GM23248 (cell line): ENCODE measurements around the gene NUDT22. TPM values are rescaled to one million over a fixed set of nuclear protein-coding genes. Genes with fewer than 3 reads are reported as not detected.

Experiments
- DNase-seq: peaks from one replicate; pipeline ENCODE4 v3.0.0-alpha.2; 2015
- H2AFZ ChIP-seq: fragments of 200-600 bp; sonication (generic); 2 replicates; pipeline ENCODE4 v1.6.1; 2016; ENCODE audit warnings: antibody characterized with exemption
- H3F3A ChIP-seq: fragments of 200-600 bp; sonication (generic); 2 replicates; pipeline ENCODE4 v1.6.1; 2016; ENCODE audit warnings: mild to moderate bottlenecking, antibody characterized with exemption, mixed run types; ENCODE audit not compliant: insufficient read depth
- H3K27ac ChIP-seq: fragments of 200-600 bp; sonication (generic); 2 replicates; pipeline ENCODE4 v1.5.1; 2016; ENCODE audit warnings: mild to moderate bottlenecking
- H3K27me3 ChIP-seq: fragments of 200-600 bp; sonication (generic); replicated peaks from 2 replicates; pipeline ENCODE4 v1.6.1; 2016; ENCODE audit warnings: mild to moderate bottlenecking; ENCODE audit not compliant: insufficient read depth
- H3K36me3 ChIP-seq: fragments of 200-600 bp; sonication (generic); 2 replicates; pipeline ENCODE4 v1.6.1; 2016; ENCODE audit warnings: low read depth, mild to moderate bottlenecking
- H3K4me1 ChIP-seq: fragments of 200-600 bp; sonication (generic); 2 replicates; pipeline ENCODE4 v1.6.1; 2016; ENCODE audit warnings: mild to moderate bottlenecking; ENCODE audit not compliant: insufficient read depth
- H3K4me2 ChIP-seq: fragments of 200-600 bp; sonication (generic); one replicate; pipeline ENCODE4 v1.6.1; 2016; ENCODE audit warnings: mild to moderate bottlenecking; ENCODE audit not compliant: unreplicated experiment
- H3K4me3 ChIP-seq: fragments of 200-600 bp; sonication (generic); 2 replicates; pipeline ENCODE4 v1.5.1; 2016; ENCODE audit warnings: mild to moderate bottlenecking
- H3K79me2 ChIP-seq: fragments of 200-600 bp; sonication (generic); 2 replicates; pipeline ENCODE4 v1.6.1; 2016; ENCODE audit warnings: mild to moderate bottlenecking; ENCODE audit not compliant: insufficient read depth
- H3K9ac ChIP-seq: fragments of 200-600 bp; sonication (generic); 2 replicates; pipeline ENCODE4 v1.6.1; 2016; ENCODE audit warnings: mild to moderate bottlenecking
- H3K9me2 ChIP-seq: fragments of 200-600 bp; sonication (generic); 2 replicates; pipeline ENCODE4 v1.6.1; 2016; ENCODE audit warnings: mixed run types, mild to moderate bottlenecking, moderate library complexity; ENCODE audit not compliant: insufficient read depth
- H3K9me3 ChIP-seq: fragments of 200-600 bp; sonication (generic); one replicate; pipeline ENCODE4 v1.6.1; 2017; ENCODE audit warnings: low read depth
- H4K20me1 ChIP-seq: fragments of 200-600 bp; sonication (generic); 2 replicates; pipeline ENCODE4 v1.6.0; 2016; ENCODE audit not compliant: insufficient read depth
- EZH2 ChIP-seq: fragments of 200-600 bp; sonication (generic); IDR thresholded peaks from 2 replicates; pipeline ENCODE4 v1.6.1; 2018; ENCODE audit warnings: antibody characterized with exemption, mild to moderate bottlenecking; ENCODE audit not compliant: insufficient read depth, poor library complexity, severe bottlenecking
- EZH2phosphoT487 ChIP-seq: fragments of 200-600 bp; sonication (generic); IDR thresholded peaks from 2 replicates; pipeline ENCODE4 v1.6.1; 2018; ENCODE audit warnings: antibody characterized with exemption, moderate library complexity, mild to moderate bottlenecking, low read depth; ENCODE audit not compliant: insufficient read depth
- WGBS, 2 experiments: methylation state at CpG; one replicate each; pipeline ENCODE4 v1.1.6; 2015 to 2017; ENCODE audit warnings: low lambda C conversion rate in 2 of 2, low coverage in 1 of 2; ENCODE audit errors: missing lambda C conversion rate in 2 of 2; 5-methylcytosine and 5-hydroxymethylcytosine counted together
- in situ Hi-C: fragments of 300-500 bp; cut with MboI; formaldehyde crosslinking; loops from 2 replicates; pipeline ENCODE4 v1.15.0; 2020
- polyA plus RNA-seq: library from polyadenylated mRNA; unstranded; fragments of >200 nt; fragmentation: Nextera tagmentation; extraction: Ambion mirVana; gene quantifications from 2 replicates; pipeline ENCODE4 v1.2.1, GENCODE V29; 2016
- total RNA-seq: library from RNA; depleted of rRNA; stranded (reverse); fragments of >200 nt; shearing (Covaris generic); gene quantifications from 2 replicates; pipeline ENCODE4 v1.2.3, GENCODE V29; 2014

Gene NUDT22
- total and polyA plus RNA-seq, 2 experiments from 2014 or later = 74.5 to 97.9 TPM

GRCh38 chr11:64185693-64186491, 40.2 kb upstream of the NUDT22 start, which contains the start of gene STIP1:
STIP1 (plus strand) TSS chr11:64186171; CDS start chr11:64186262, 91 bp downstream.
- no peaks in the 10 kb centered on the region for H3K9me3 ChIP-seq
- H3K27me3 ChIP-seq = no peaks in the 10 kb centered on the region
- DNase-seq = peak; percentile 100
- TF ChIP-seq EZH2phosphoT487 (no peak), EZH2 (no peak)
- no peaks in the 10 kb centered on the region for H3K9me2 ChIP-seq
- no peaks in the 10 kb centered on the region for H4K20me1 ChIP-seq
- H3K9ac ChIP-seq = peak within 1 kb of the TSS; percentile 87
- H3K4me2 ChIP-seq = peak within 1 kb of the TSS; percentile 95
- peak within 1 kb of the TSS; percentile 76 for H2AFZ ChIP-seq
- WGBS, 2 experiments = 0 to 1% methylated on average over 34 to 54 of the region's 74 CpGs
- H3F3A ChIP-seq = peaks cover 14% of the 10 kb centered on the region
- peaks cover 10% of the 10 kb centered on the region for H3K4me1 ChIP-seq
- peaks cover 27% of the 10 kb centered on the region for H3K79me2 ChIP-seq
- H3K36me3 ChIP-seq = no peaks in the 10 kb centered on the region
- in situ Hi-C loops = no loop called here
- peak within 1 kb of the TSS; percentile 85 for H3K27ac ChIP-seq
- peak within 1 kb of the TSS; percentile 82 for H3K4me3 ChIP-seq

- no peak overlapping the region for H3K4me3 ChIP-seq
- DNase-seq = peak; percentile 55
- H4K20me1 ChIP-seq = no peaks in the 10 kb centered on the region
- H3K79me2 ChIP-seq = peaks cover 27% of the 10 kb centered on the region
- H3K27ac ChIP-seq = no peak overlapping the region
- H2AFZ ChIP-seq = no peak overlapping the region; the same call in 1 of the 2 replicates
- H3K9me3 ChIP-seq = no peaks in the 10 kb centered on the region
- peaks cover 4% of the 10 kb centered on the region for H3K4me1 ChIP-seq
- H3F3A ChIP-seq = peaks cover 10% of the 10 kb centered on the region
- in situ Hi-C loops = no loop called here
- no peaks in the 10 kb centered on the region for H3K36me3 ChIP-seq
- no peak overlapping the region for H3K9ac ChIP-seq
- WGBS, 2 experiments = 1% methylated on average over 24 to 38 of the region's 48 CpGs
- no peak for TF ChIP-seq EZH2
- no peak for TF ChIP-seq EZH2phosphoT487
- H3K4me2 ChIP-seq = no peak overlapping the region
- H3K9me2 ChIP-seq = no peaks in the 10 kb centered on the region
- H3K27me3 ChIP-seq = no peaks in the 10 kb centered on the region
Measured at GRCh38 chr11:64186492-64187165, 39.4 kb upstream of the NUDT22 start.

GRCh38 chr11:64192434-64192833, 33.6 kb upstream of the NUDT22 start:
- H3K36me3 ChIP-seq = peaks cover 44% of the 10 kb centered on the region
- no peaks in the 10 kb centered on the region for H3K4me1 ChIP-seq
- peaks cover 18% of the 10 kb centered on the region; the same call in 1 of the 2 replicates for H3K79me2 ChIP-seq
- no peaks in the 10 kb centered on the region for H3K9me3 ChIP-seq
- no peak for DNase-seq
- H2AFZ ChIP-seq = no peak overlapping the region
- in situ Hi-C loops = no loop called here
- no peaks in the 10 kb centered on the region for H3K9me2 ChIP-seq
- no peaks in the 10 kb centered on the region for H3K27me3 ChIP-seq
- no peak overlapping the region for H3K9ac ChIP-seq
- TF ChIP-seq EZH2phosphoT487 (no peak), EZH2 (no peak)
- H4K20me1 ChIP-seq = no peaks in the 10 kb centered on the region
- no peaks in the 10 kb centered on the region for H3F3A ChIP-seq
- no peak overlapping the region for H3K27ac ChIP-seq
- H3K4me3 ChIP-seq = no peak overlapping the region
- no peak overlapping the region for H3K4me2 ChIP-seq
- WGBS, 2 experiments = 93% methylated on average over 5 of the region's 5 CpGs

GRCh38 chr11:64196626-64197025, 29.4 kb upstream of the NUDT22 start:
- H3K4me1 ChIP-seq = no peaks in the 10 kb centered on the region
- TF ChIP-seq EZH2 (no peak), EZH2phosphoT487 (no peak)
- no peaks in the 10 kb centered on the region for H4K20me1 ChIP-seq
- H3K9ac ChIP-seq = no peak overlapping the region
- DNase-seq = no peak
- H3K9me3 ChIP-seq = no peaks in the 10 kb centered on the region
- H3K4me2 ChIP-seq = no peak overlapping the region
- H3K9me2 ChIP-seq = no peaks in the 10 kb centered on the region
- WGBS, 2 experiments = 87 to 90% methylated on average over 9 of the region's 9 CpGs
- H3K27ac ChIP-seq = no peak overlapping the region
- H2AFZ ChIP-seq = no peak overlapping the region
- H3K27me3 ChIP-seq = no peaks in the 10 kb centered on the region
- peaks cover 20% of the 10 kb centered on the region; the same call in 1 of the 2 replicates for H3K79me2 ChIP-seq
- peaks cover 75% of the 10 kb centered on the region for H3K36me3 ChIP-seq
- H3F3A ChIP-seq = peaks cover 8% of the 10 kb centered on the region
- H3K4me3 ChIP-seq = no peak overlapping the region
- in situ Hi-C loops = no loop called here
